SH-SY5Y (cell line): ENCODE results near the gene ITGBL1.

Experiments
- GATA2 ChIP-seq: IDR thresholded peaks from 2 replicates; pipeline ENCODE4 v1.6.1; 2011; ENCODE audit warnings: mild to moderate bottlenecking, low read depth, low read length
- GATA3 ChIP-seq: IDR thresholded peaks from 2 replicates; pipeline ENCODE4 v1.6.1; 2011; ENCODE audit warnings: low read depth, mild to moderate bottlenecking, low read length, moderate library complexity

- TF ChIP-seq GATA2 (no peak), GATA3 (no peak)
These were observed 23.1 kb downstream of the ITGBL1 start for GRCh38 chr13:101475536-101475935.
